CD14-positive monocyte (primary cell): ENCODE measurements around the gene UBE3C. TPM values are rescaled to one million over a fixed set of nuclear protein-coding genes. Genes with fewer than 3 reads are reported as not detected.

Experiments
- DNase-seq, 3 donors: peaks; one replicate each; pipeline ENCODE4 v3.0.0-alpha.2; 2011 to 2022
- H2AFZ ChIP-seq: 2 replicates; pipeline ENCODE4 v1.6.0; 2012; ENCODE audit warnings: mild to moderate bottlenecking, low read depth, low read length, inconsistent platforms; ENCODE audit not compliant: insufficient read depth, poor library complexity, severe bottlenecking
- H3K27ac ChIP-seq, 2 donors: 1 replicate in 1 of 2; 2 replicates in 1 of 2; pipeline ENCODE4 v1.5.1; 2012 to 2013; ENCODE audit warnings: low read length in 2 of 2, control low read depth in 1 of 2, inconsistent platforms in 1 of 2, low read depth in 1 of 2, mild to moderate bottlenecking in 1 of 2
- H3K27me3 ChIP-seq, 2 donors: one replicate each; pipeline versions ENCODE4 v1.6.0 to v1.6.1; 2011 to 2013; ENCODE audit warnings: low read length in 2 of 2; ENCODE audit not compliant: control insufficient read depth in 2 of 2, insufficient read depth in 2 of 2
- H3K36me3 ChIP-seq, 2 donors: replicated peaks in 1 of 2; 1 replicate in 1 of 2; 2 replicates in 1 of 2; pipeline versions ENCODE4 v1.5.1 to v1.6.1; 2012 to 2013; ENCODE audit warnings: low read length in 2 of 2, control low read depth in 1 of 2, inconsistent platforms in 1 of 2, mild to moderate bottlenecking in 1 of 2; ENCODE audit not compliant: insufficient read depth in 2 of 2, control insufficient read depth in 1 of 2
- H3K4me1 ChIP-seq, 2 donors: 1 replicate in 1 of 2; 2 replicates in 1 of 2; pipeline versions ENCODE4 v1.5.1 to v1.6.1; 2012 to 2013; ENCODE audit warnings: low read length in 2 of 2, control low read depth in 1 of 2, inconsistent platforms in 1 of 2, mild to moderate bottlenecking in 1 of 2, moderate library complexity in 1 of 2; ENCODE audit not compliant: insufficient read depth in 2 of 2, control insufficient read depth in 1 of 2
- H3K4me2 ChIP-seq: replicated peaks from 2 replicates; pipeline ENCODE3; 2012; ENCODE audit warnings: low read length, moderate library complexity, mild to moderate bottlenecking; ENCODE audit not compliant: poor library complexity, severe bottlenecking; ENCODE audit errors: extremely low read depth
- H3K4me3 ChIP-seq, 3 experiments: fragments of 200-600 bp in 1 of 3; sonication (generic) in 1 of 3; replicated peaks in 1 of 3; 1 replicate in 2 of 3; 2 replicates in 1 of 3; pipeline ENCODE4 v1.5.1; 2011 to 2013; ENCODE audit warnings: low read length in 3 of 3, mild to moderate bottlenecking in 3 of 3, control low read depth in 2 of 3, low read depth in 2 of 3, inconsistent platforms in 1 of 3, moderate library complexity in 1 of 3
- H3K79me2 ChIP-seq: 2 replicates; pipeline ENCODE4 v1.6.0; 2012; ENCODE audit warnings: mild to moderate bottlenecking, control low read depth, inconsistent platforms, low read length, moderate library complexity; ENCODE audit not compliant: insufficient read depth
- H3K9ac ChIP-seq: 2 replicates; pipeline ENCODE4 v1.6.0; 2017; ENCODE audit warnings: low read length, mild to moderate bottlenecking; ENCODE audit not compliant: insufficient read depth, poor library complexity, severe bottlenecking
- H3K9me3 ChIP-seq, 2 donors: replicated peaks in 1 of 2; 1 replicate in 1 of 2; 2 replicates in 1 of 2; pipeline versions ENCODE4 v1.5.1 to v1.6.1; 2012 to 2013; ENCODE audit warnings: low read length in 2 of 2, control low read depth in 1 of 2; ENCODE audit not compliant: control insufficient read depth in 1 of 2, insufficient read depth in 1 of 2
- H4K20me1 ChIP-seq: 2 replicates; pipeline ENCODE4 v1.6.0; 2012; ENCODE audit warnings: mild to moderate bottlenecking, low read length, control low read depth, moderate library complexity; ENCODE audit not compliant: insufficient read depth
- H3K27ac Mint-ChIP-seq, 7 donors: one replicate each; pipeline ENCODE4 v1.8.0; 2020; ENCODE audit warnings: mild to moderate bottlenecking in 7 of 7, mixed read lengths in 7 of 7, moderate library complexity in 6 of 7, inconsistent platforms in 2 of 7
- H3K27me3 Mint-ChIP-seq, 3 donors: one replicate each; pipeline ENCODE4 v1.8.0; 2021 to 2022; ENCODE audit warnings: low read depth in 3 of 3, mild to moderate bottlenecking in 3 of 3, mixed read lengths in 3 of 3, moderate library complexity in 3 of 3, inconsistent platforms in 1 of 3
- H3K36me3 Mint-ChIP-seq, 2 donors: one replicate each; pipeline ENCODE4 v1.8.0; 2020; ENCODE audit warnings: mixed read lengths in 2 of 2, inconsistent platforms in 1 of 2, mild to moderate bottlenecking in 1 of 2
- H3K4me1 Mint-ChIP-seq: one replicate; pipeline ENCODE4 v1.8.0; 2020; ENCODE audit warnings: mild to moderate bottlenecking, mixed read lengths
- H3K4me3 Mint-ChIP-seq, 2 donors: one replicate each; pipeline ENCODE4 v1.8.0; 2020; ENCODE audit warnings: mild to moderate bottlenecking in 2 of 2, mixed read lengths in 2 of 2, moderate library complexity in 1 of 2
- H3K9me3 Mint-ChIP-seq, 7 donors: one replicate each; pipeline ENCODE4 v1.8.0; 2020 to 2022; ENCODE audit warnings: mixed read lengths in 7 of 7, mild to moderate bottlenecking in 6 of 7, moderate library complexity in 6 of 7, inconsistent platforms in 2 of 7
- WGBS: methylation state at CpG from one replicate; pipeline ENCODE4 v1.1.5; 2013; ENCODE audit warnings: missing lambda C conversion rate; ENCODE audit not compliant: insufficient coverage; 5-methylcytosine and 5-hydroxymethylcytosine counted together
- intact Hi-C, 2 donors: fragments of 100-400 bp; cut with micrococcal nuclease; formaldehyde crosslinking; loops; one replicate each; pipeline versions ENCODE4 v1.15.0 to v1.15.1; 2023
- polyA plus RNA-seq, 3 donors: library from polyadenylated mRNA; depleted of rRNA in 1 of 3; unstranded in 2 of 3; stranded (reverse) in 1 of 3; fragments of 300-500 nt in 2 of 3; fragments of >200 nt in 1 of 3; fragmentation: Illumina TruSeq in 2 of 3; gene quantifications; 1 replicate in 2 of 3; 2 replicates in 1 of 3; pipeline ENCODE4 v1.2.3, GENCODE V29; 2012 to 2021
- TF ChIP-seq, protein P1 (sequence below): fragments of 200-600 bp; IDR thresholded peaks from one replicate; pipeline ENCODE4 v1.8.0; 2022; ENCODE audit warnings: antibody characterized with exemption, mild to moderate bottlenecking

Gene UBE3C
- polyA plus RNA-seq, 3 donors, result 19.5 to 34.5 (median 24.3) TPM

DNA sequence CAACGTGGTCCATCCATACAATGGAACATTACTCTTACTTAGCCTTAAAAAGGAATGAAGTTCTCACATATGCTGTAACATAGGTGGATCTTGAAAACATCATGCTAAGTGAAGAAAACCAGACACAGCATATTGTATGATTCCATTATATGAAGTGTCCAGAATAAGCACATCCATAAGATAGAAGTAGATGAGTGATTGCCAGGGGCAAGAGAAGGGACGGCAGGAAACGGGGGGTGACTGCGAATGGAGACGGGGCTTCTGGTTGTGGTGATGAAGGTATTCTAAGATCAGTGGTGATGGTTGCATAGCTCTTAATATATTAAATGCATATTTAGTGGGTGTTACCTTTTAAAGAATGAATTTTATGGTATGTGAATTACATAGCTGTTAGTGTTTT, 29.8 kb downstream of the UBE3C start:
- Histone ChIP-seq H3K4me1 (no peaks in the 10 kb centered on the region), H3K27me3 (no peaks in the 10 kb centered on the region), H3K9me3 (no peaks in the 10 kb centered on the region), H3K4me2 (no peak overlapping the region), H3K27ac (no peak overlapping the region), H3K4me3 (no peak overlapping the region), H3K9ac (no peak overlapping the region), H3K36me3 (peaks cover 75 to 96% of the 10 kb centered on the region in 2 donors), H3K79me2 (peaks cover 48% of the 10 kb centered on the region), H2AFZ (no peak overlapping the region), H4K20me1 (peaks cover 74% of the 10 kb centered on the region)
- no peak for DNase-seq
- TF ChIP-seq, protein P1, sequence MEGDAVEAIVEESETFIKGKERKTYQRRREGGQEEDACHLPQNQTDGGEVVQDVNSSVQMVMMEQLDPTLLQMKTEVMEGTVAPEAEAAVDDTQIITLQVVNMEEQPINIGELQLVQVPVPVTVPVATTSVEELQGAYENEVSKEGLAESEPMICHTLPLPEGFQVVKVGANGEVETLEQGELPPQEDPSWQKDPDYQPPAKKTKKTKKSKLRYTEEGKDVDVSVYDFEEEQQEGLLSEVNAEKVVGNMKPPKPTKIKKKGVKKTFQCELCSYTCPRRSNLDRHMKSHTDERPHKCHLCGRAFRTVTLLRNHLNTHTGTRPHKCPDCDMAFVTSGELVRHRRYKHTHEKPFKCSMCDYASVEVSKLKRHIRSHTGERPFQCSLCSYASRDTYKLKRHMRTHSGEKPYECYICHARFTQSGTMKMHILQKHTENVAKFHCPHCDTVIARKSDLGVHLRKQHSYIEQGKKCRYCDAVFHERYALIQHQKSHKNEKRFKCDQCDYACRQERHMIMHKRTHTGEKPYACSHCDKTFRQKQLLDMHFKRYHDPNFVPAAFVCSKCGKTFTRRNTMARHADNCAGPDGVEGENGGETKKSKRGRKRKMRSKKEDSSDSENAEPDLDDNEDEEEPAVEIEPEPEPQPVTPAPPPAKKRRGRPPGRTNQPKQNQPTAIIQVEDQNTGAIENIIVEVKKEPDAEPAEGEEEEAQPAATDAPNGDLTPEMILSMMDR, result no peak
- Mint-ChIP-seq H3K27ac (peak overlapping the region in 1 of 7 donors; percentile 21), H3K4me1 (no peaks in the 10 kb centered on the region), H3K4me3 (no peak overlapping the region), H3K9me3 (peaks cover 0 to 7% (median 2%) of the 10 kb centered on the region in 7 donors), H3K36me3 (peaks cover 52 to 89% of the 10 kb centered on the region in 2 donors), H3K27me3 (peaks cover 0 to 2% (median 0%) of the 10 kb centered on the region in 3 donors)
- WGBS, result 100% methylated on average over 4 of the region's 5 CpGs
- intact Hi-C loops, result no loop called here

DNA sequence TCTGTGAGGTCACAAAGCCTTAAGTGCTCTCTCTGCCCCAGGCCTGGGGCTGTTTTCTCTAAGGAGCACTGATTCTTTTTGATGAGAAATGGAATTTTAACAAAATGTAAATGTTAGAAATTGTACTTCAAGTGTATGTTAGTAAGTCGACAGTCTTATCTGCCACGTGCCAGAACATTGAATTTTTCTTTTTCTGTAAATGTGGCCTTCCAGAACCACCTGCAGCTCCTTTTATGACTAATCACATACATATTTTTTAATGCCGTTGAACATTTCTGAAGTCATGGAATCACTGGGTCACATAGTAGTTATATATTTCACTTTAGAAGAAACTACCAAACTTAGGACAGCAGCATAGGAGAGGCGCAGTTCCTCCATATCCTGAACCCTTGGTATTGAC, 38.0 kb downstream of the UBE3C start:
- Histone ChIP-seq H3K4me1 (no peaks in the 10 kb centered on the region), H3K4me3 (no peak overlapping the region), H3K9me3 (no peaks in the 10 kb centered on the region), H2AFZ (no peak overlapping the region), H4K20me1 (peaks cover 11% of the 10 kb centered on the region), H3K27ac (no peak overlapping the region), H3K4me2 (no peak overlapping the region), H3K79me2 (peaks cover 3% of the 10 kb centered on the region), H3K27me3 (no peaks in the 10 kb centered on the region), H3K36me3 (peaks cover 86 to 98% of the 10 kb centered on the region in 2 donors), H3K9ac (no peak overlapping the region)
- intact Hi-C loops, result no loop called here
- H3K9me3 Mint-ChIP-seq, result no peaks in the 10 kb centered on the region
- H3K4me1 Mint-ChIP-seq, result no peaks in the 10 kb centered on the region
- no peak overlapping the region for H3K27ac Mint-ChIP-seq
- H3K36me3 Mint-ChIP-seq, result peaks cover 76 to 96% of the 10 kb centered on the region in 2 donors
- TF ChIP-seq, protein P1, result no peak
- no peaks in the 10 kb centered on the region for H3K27me3 Mint-ChIP-seq
- H3K4me3 Mint-ChIP-seq, result no peak overlapping the region
- DNase-seq, result no peak
- no CpG with 5 or more reads among the region's 4 CpGs for WGBS
